Aorta (tissue), 5 donors: ENCODE results near the gene CUX1. TPM values are rescaled to one million over a fixed set of nuclear protein-coding genes. Genes with fewer than 3 reads are reported as not detected.

Experiments
- ATAC-seq: fragments of 200-7000 bp; cut with Tn5 transposase; one replicate; pipeline ENCODE4 v1.9.1; 2022; ENCODE audit warnings: moderate library complexity; ENCODE audit not compliant: low FRiP score
- DNase-seq, 2 donors: peaks; one replicate each; pipeline ENCODE4 v3.0.0-alpha.2; 2020
- H3K27ac ChIP-seq, 2 donors: one replicate each; pipeline ENCODE4 v1.5.1; 2013; ENCODE audit warnings: low read length in 2 of 2, mild to moderate bottlenecking in 2 of 2, moderate library complexity in 2 of 2, control low read depth in 1 of 2, inconsistent platforms in 1 of 2, low read depth in 1 of 2
- H3K27me3 ChIP-seq, 2 donors: one replicate each; pipeline ENCODE4 v1.6.1; 2013; ENCODE audit warnings: control low read depth in 1 of 2, low read length in 1 of 2, mild to moderate bottlenecking in 1 of 2, moderate library complexity in 1 of 2; ENCODE audit not compliant: insufficient read depth in 2 of 2, control insufficient read depth in 1 of 2
- H3K36me3 ChIP-seq, 2 donors: one replicate each; pipeline ENCODE4 v1.6.1; 2013; ENCODE audit warnings: control low read depth in 1 of 2, low read length in 1 of 2, mild to moderate bottlenecking in 1 of 2; ENCODE audit not compliant: insufficient read depth in 2 of 2, control insufficient read depth in 1 of 2
- H3K4me1 ChIP-seq, 2 donors: one replicate each; pipeline ENCODE4 v1.6.1; 2013; ENCODE audit warnings: low read length in 2 of 2, control low read depth in 1 of 2, mild to moderate bottlenecking in 1 of 2, moderate library complexity in 1 of 2; ENCODE audit not compliant: insufficient read depth in 2 of 2, control insufficient read depth in 1 of 2
- H3K4me3 ChIP-seq, 2 donors: one replicate each; pipeline ENCODE4 v1.5.1; 2013; ENCODE audit warnings: low read length in 2 of 2, control low read depth in 1 of 2, mild to moderate bottlenecking in 1 of 2
- H3K9me3 ChIP-seq: one replicate; pipeline ENCODE4 v1.6.1; 2013; ENCODE audit warnings: mild to moderate bottlenecking, low read length; ENCODE audit not compliant: control insufficient read depth
- WGBS, 2 donors: extraction: QIAGEN DNeasy Blood & Tissue Kit; methylation state at CpG; one replicate each; pipeline ENCODE4 v1.1.7; 2013; 5-methylcytosine and 5-hydroxymethylcytosine counted together
- intact Hi-C, 2 donors: fragments of 100-400 bp; cut with DNase I; formaldehyde crosslinking; loops; one replicate each; pipeline versions ENCODE4 v1.14.2 to v1.15.0; 2022
- polyA plus RNA-seq, 2 donors: library from polyadenylated mRNA; stranded (reverse); fragments of 200-250 nt; gene quantifications; one replicate each; pipeline ENCODE4 v1.2.3, GENCODE V29; 2013
- total RNA-seq, 2 donors: library from RNA; stranded (reverse); fragmentation: NEBNext Ultra II Directional; extraction: Animal tissue kit (Norgen Biotek cat#: 25700); gene quantifications; one replicate each; pipeline ENCODE4 v1.2.1, GENCODE V29; 2021
- donor health status: healthy with polysubstance abuse.
- donor health status: Bipolar disorder and iron deficiency.
- donor health status: DM: no; HTN: no; CAD: no.
- donor health status: DM: no; HTN: no; CAD: no.
- donor health status: DM: yes; HTN: yes; CAD: no.

The CUX1 gene
- total and polyA plus RNA-seq, 4 donors: 51.6 to 159 (median 94.1) TPM

- ATAC-seq: no peak
- Histone ChIP-seq H3K4me1 (peaks cover 0 to 4% of the 10 kb centered on the region in 2 donors), H3K27ac (no peak overlapping the region), H3K27me3 (no peaks in the 10 kb centered on the region), H3K4me3 (no peak overlapping the region), H3K36me3 (no peaks in the 10 kb centered on the region), H3K9me3 (no peaks in the 10 kb centered on the region)
- DNase-seq: no peak
- WGBS, 2 donors: 93 to 95% methylated on average over 20 of the region's 20 CpGs
- intact Hi-C loops: no loop called here
Measured at GRCh38 chr7:101989101-101989500, 171.7 kb downstream of the CUX1 start.

GRCh38 chr7:101990811-101991418, 173.5 kb downstream of the CUX1 start:
- WGBS, 2 donors: 92 to 93% methylated on average over 17 of the region's 17 CpGs
- Histone ChIP-seq H3K9me3 (no peaks in the 10 kb centered on the region), H3K27ac (no peak overlapping the region), H3K36me3 (no peaks in the 10 kb centered on the region), H3K4me1 (peaks cover 0 to 2% of the 10 kb centered on the region in 2 donors), H3K4me3 (no peak overlapping the region), H3K27me3 (no peaks in the 10 kb centered on the region)
- intact Hi-C loops: no loop called here
- ATAC-seq (no peak), DNase-seq (no peak)

GRCh38 chr7:101991860-101992259, 174.4 kb downstream of the CUX1 start:
- ATAC-seq (no peak), DNase-seq (no peak)
- Histone ChIP-seq H3K4me3 (no peak overlapping the region), H3K27me3 (no peaks in the 10 kb centered on the region), H3K36me3 (no peaks in the 10 kb centered on the region), H3K4me1 (no peaks in the 10 kb centered on the region), H3K9me3 (no peaks in the 10 kb centered on the region), H3K27ac (no peak overlapping the region)
- intact Hi-C loops: no loop called here
- 68 to 73% methylated on average over 3 of the region's 3 CpGs for WGBS, 2 donors

DNA sequence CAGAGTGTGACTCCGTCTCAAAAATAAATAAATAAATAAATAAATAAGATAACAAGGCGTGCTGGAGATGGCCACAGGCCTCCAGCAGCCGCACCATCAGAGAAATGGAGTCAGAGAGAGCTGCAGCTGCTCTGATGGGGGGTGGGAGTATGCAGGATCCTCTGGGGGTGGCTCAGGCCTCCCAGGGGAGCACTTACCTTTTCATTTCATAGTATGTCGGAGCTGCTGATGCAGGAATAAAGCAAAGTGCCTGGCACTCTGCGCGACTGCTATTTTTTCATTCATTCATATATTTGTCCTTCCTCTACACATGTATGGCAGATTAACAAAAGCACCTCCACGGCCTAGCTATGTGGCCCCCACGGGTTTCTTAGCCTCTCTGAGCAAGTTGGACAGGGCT, 175.9 kb downstream of the CUX1 start:
- no peak for ATAC-seq
- H3K27me3 ChIP-seq: no peaks in the 10 kb centered on the region
- H3K4me3 ChIP-seq: no peak overlapping the region
- DNase-seq: no peak
- 91 to 94% methylated on average over 8 of the region's 8 CpGs for WGBS, 2 donors
- intact Hi-C loops: no loop called here
- no peaks in the 10 kb centered on the region for H3K36me3 ChIP-seq
- H3K4me1 ChIP-seq: no peaks in the 10 kb centered on the region
- H3K9me3 ChIP-seq: no peaks in the 10 kb centered on the region
- H3K27ac ChIP-seq: no peak overlapping the region

DNA sequence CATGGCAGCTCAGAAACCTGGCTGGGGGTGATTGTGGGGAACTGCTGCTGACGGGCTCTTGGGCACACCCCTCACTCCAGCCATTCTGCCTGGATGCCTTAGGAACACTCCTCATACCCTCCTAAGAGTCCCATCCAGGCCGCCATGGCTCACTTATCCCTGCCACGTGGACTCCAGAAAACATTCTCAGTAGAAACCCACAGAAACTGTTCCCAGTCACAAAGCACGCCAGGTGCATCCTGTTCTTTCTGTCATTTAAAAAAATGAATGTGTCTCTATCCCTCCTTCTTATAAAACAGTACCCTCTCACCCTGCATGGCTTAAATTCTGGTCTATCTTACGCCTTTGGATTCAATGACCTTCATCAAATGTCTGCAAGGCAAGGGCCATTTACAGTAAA, 177.7 kb downstream of the CUX1 start:
- intact Hi-C loops: no loop called here
- no peak for ATAC-seq
- Histone ChIP-seq H3K36me3 (no peaks in the 10 kb centered on the region), H3K27me3 (no peaks in the 10 kb centered on the region), H3K4me3 (no peak overlapping the region), H3K9me3 (no peaks in the 10 kb centered on the region), H3K27ac (no peak overlapping the region), H3K4me1 (no peaks in the 10 kb centered on the region)
- no peak for DNase-seq
- WGBS, 2 donors: 95 to 96% methylated on average over 5 of the region's 5 CpGs

DNA sequence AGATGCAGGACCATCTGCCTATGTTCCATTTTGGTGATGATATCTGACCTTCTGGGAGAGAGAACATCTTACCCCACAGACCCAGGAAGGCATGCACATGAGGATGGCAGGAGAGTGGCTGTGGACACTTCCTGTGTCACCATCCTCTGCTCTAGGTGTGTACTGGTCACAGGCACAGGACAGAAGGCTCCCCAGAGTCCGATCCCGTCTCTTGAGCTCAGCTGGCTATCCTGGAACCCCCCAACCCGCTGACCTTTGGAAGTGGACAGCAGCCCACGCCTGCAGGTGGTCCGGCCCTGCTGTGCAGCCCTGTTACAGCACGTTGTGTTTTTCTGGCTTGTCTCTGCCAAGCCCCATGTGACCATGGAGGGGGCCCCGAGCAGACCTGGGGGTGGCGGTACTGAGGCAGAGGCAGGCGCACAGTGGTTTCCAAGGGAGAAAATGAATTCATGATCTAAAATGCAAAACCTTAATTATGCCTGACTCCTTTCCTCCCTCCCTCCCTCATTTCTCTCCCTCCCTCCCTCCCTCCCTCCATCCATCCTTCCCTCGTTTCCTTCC, 178.8 kb downstream of the CUX1 start:
- no peak for DNase-seq
- no peak for ATAC-seq
- Histone ChIP-seq H3K27me3 (no peaks in the 10 kb centered on the region), H3K36me3 (no peaks in the 10 kb centered on the region), H3K4me3 (no peak overlapping the region), H3K4me1 (no peaks in the 10 kb centered on the region), H3K27ac (no peak overlapping the region), H3K9me3 (no peaks in the 10 kb centered on the region)
- WGBS, 2 donors: 85 to 86% methylated on average over 9 to 10 of the region's 10 CpGs
- intact Hi-C loops: no loop called here

GRCh38 chr7:101996876-101997275, 179.4 kb downstream of the CUX1 start:
- DNase-seq (no peak), ATAC-seq (no peak)
- no peaks in the 10 kb centered on the region for H3K9me3 ChIP-seq
- no peaks in the 10 kb centered on the region for H3K27me3 ChIP-seq
- H3K4me3 ChIP-seq: no peak overlapping the region
- 95 to 96% methylated on average over 16 of the region's 16 CpGs for WGBS, 2 donors
- H3K4me1 ChIP-seq: no peaks in the 10 kb centered on the region
- H3K27ac ChIP-seq: no peak overlapping the region
- intact Hi-C loops: no loop called here
- no peaks in the 10 kb centered on the region for H3K36me3 ChIP-seq

DNA sequence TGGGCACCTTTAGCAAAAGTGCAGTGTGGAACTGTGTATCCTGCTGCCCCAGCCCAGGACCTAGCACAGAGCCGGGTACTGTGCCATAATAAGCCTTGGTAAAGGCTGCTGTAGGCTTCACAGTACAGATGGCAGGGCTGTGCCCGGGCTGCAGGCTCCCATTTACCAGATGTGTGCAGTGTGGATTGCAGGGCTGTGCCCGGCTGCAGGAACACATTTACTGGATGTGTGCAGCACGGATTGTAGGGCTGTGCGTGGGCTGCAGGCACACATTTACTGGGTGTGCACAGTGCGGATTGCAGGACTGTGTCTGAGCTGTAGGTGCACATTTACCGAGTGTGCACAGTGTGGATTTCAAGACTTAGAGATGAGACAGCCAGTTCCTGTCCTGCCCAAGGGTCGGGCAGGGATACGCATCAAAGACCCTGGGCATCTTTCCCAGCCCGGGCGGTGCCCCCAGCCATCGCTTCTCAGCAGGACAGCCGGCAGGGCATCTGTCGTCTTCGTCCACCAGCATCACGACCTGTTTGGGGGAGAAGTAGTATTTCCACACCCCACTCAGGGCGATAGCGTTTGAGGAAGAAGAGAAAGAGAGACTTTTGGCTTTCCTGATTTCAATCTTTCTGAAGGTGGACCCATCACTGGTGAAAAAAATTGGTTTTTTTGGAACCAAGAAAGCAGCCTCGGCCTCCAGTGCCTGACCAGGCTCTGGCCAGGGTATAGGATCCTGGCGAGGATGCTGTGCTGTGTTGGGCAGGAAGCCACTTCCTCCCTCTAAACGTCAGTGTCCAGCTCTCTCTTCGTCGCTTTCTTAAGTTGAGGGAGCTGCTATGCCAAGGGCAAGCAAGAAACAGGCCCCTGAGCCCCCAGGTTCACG, 180.8 kb downstream of the CUX1 start:
- Histone ChIP-seq H3K9me3 (no peaks in the 10 kb centered on the region), H3K4me1 (no peaks in the 10 kb centered on the region), H3K27ac (no peak overlapping the region), H3K4me3 (no peak overlapping the region), H3K27me3 (no peaks in the 10 kb centered on the region), H3K36me3 (no peaks in the 10 kb centered on the region)
- WGBS, 2 donors: 29 to 53% methylated on average over 24 of the region's 24 CpGs
- no peak for DNase-seq
- ATAC-seq: no peak
- intact Hi-C loops: no loop called here

DNA sequence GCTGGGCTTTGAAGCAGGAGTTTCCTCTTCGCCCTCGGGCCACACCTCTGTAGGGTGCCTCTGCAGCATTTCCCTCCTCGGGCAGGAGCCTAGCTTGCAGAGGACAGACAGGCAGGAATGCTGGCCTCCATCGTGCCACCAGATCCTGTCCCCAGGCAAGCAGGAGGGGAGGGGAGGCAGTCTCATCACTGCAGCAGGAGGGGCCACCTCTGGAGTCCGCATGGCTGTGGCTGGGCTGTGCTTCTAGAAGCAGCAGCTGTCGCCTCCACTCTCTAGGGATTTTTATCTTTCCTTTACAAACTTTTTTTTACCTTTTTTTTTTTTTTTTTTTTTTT, 181.4 kb downstream of the CUX1 start:
- no peaks in the 10 kb centered on the region for H3K9me3 ChIP-seq
- no peaks in the 10 kb centered on the region for H3K4me1 ChIP-seq
- no peak overlapping the region for H3K27ac ChIP-seq
- 14 to 34% methylated on average over 6 of the region's 6 CpGs for WGBS, 2 donors
- ATAC-seq (no peak), DNase-seq (no peak)
- intact Hi-C loops: no loop called here
- no peak overlapping the region for H3K4me3 ChIP-seq
- no peaks in the 10 kb centered on the region for H3K27me3 ChIP-seq
- no peaks in the 10 kb centered on the region for H3K36me3 ChIP-seq
